IMR-90 (cell line): Measurements from ENCODE around the gene POU4F1. TPM values are rescaled to one million over a fixed set of nuclear protein-coding genes. Genes with fewer than 3 reads are reported as not detected.

Experiments used
- ATAC-seq: fragments of 200-7000 bp; cut with Tn5 transposase; 2 replicates; pipeline ENCODE4 v1.9.1; 2020; ENCODE audit warnings: low read depth, mild to moderate bottlenecking, moderate library complexity
- BruUV-seq: library from RNA; stranded (reverse); fragments of 400-500 nt; replicated peaks from 2 replicates; lab custom pipeline; 2021; lab: Mats Ljungman, UMichigan
- CTCF ChIA-PET: fragments of 300-600 bp; formaldehyde crosslinking; extraction: SDS; loops from one replicate; lab custom pipeline; 2021; ENCODE audit warnings: antibody characterized with exemption; lab: Yijun Ruan, JAX
- POLR2A ChIA-PET: fragments of 300-600 bp; sonication (Branson Sonifier 250); formaldehyde crosslinking; loops from one replicate; lab custom pipeline; 2022; ENCODE audit warnings: antibody characterized with exemption; ENCODE audit not compliant: unreplicated experiment; lab: Charles Lee
- DNase-seq: peaks from one replicate; pipeline ENCODE4 v3.0.0; 2013
- H2AFZ ChIP-seq: replicated peaks from 2 replicates; pipeline ENCODE3; 2013; ENCODE audit warnings: low read length, mild to moderate bottlenecking; ENCODE audit not compliant: poor library complexity
- H2AK5ac ChIP-seq: 2 replicates; pipeline ENCODE4 v1.6.1; 2013; ENCODE audit warnings: low read depth, low read length, inconsistent platforms
- H2AK9ac ChIP-seq: replicated peaks from 2 replicates; pipeline ENCODE3; 2013; ENCODE audit warnings: mild to moderate bottlenecking, low read depth, low read length, moderate library complexity; ENCODE audit not compliant: poor library complexity
- H2BK120ac ChIP-seq: 2 replicates; pipeline ENCODE4 v1.6.1; 2013; ENCODE audit warnings: low read depth, low read length, inconsistent platforms
- H2BK15ac ChIP-seq: 3 replicates; pipeline ENCODE4 v1.6.1; 2013; ENCODE audit warnings: low read depth, low read length, inconsistent platforms
- H2BK20ac ChIP-seq: 2 replicates; pipeline ENCODE4 v1.6.1; 2013; ENCODE audit warnings: low read depth, mild to moderate bottlenecking, inconsistent platforms, low read length, moderate library complexity
- H2BK5ac ChIP-seq: 2 replicates; pipeline ENCODE4 v1.6.1; 2013; ENCODE audit warnings: mild to moderate bottlenecking, low read depth, low read length, inconsistent platforms; ENCODE audit not compliant: poor library complexity, severe bottlenecking
- H3K14ac ChIP-seq: replicated peaks from 2 replicates; pipeline ENCODE4 v1.6.1; 2013; ENCODE audit warnings: low read depth, low read length, inconsistent platforms
- H3K18ac ChIP-seq: 2 replicates; pipeline ENCODE4 v1.6.1; 2013; ENCODE audit warnings: low read depth, low read length, control low read depth
- H3K23ac ChIP-seq: 2 replicates; pipeline ENCODE4 v1.6.1; 2013; ENCODE audit warnings: low read depth, low read length, inconsistent platforms
- H3K27ac ChIP-seq: 2 replicates; pipeline ENCODE4 v1.5.1; 2013; ENCODE audit warnings: mild to moderate bottlenecking, control low read depth, low read length; ENCODE audit not compliant: insufficient read depth
- H3K27me3 ChIP-seq: 2 replicates; pipeline ENCODE4 v1.6.1; 2013; ENCODE audit warnings: low read length; ENCODE audit not compliant: control insufficient read depth, insufficient read depth
- H3K36me3 ChIP-seq: 2 replicates; pipeline ENCODE4 v1.6.1; 2013; ENCODE audit warnings: low read length, mixed read lengths; ENCODE audit not compliant: control insufficient read depth, insufficient read depth
- H3K4ac ChIP-seq: 2 replicates; pipeline ENCODE4 v1.6.1; 2013; ENCODE audit warnings: low read depth, low read length, inconsistent platforms
- H3K4me1 ChIP-seq: 2 replicates; pipeline ENCODE4 v1.6.1; 2013; ENCODE audit warnings: low read length, mixed read lengths; ENCODE audit not compliant: control insufficient read depth, insufficient read depth
- H3K4me2 ChIP-seq: 2 replicates; pipeline ENCODE4 v1.6.1; 2013; ENCODE audit warnings: low read depth, mild to moderate bottlenecking, control low read depth, low read length, moderate library complexity
- H3K4me3 ChIP-seq: 2 replicates; pipeline ENCODE4 v1.5.1; 2013; ENCODE audit warnings: low read depth, mild to moderate bottlenecking, control low read depth, low read length, moderate library complexity; ENCODE audit not compliant: insufficient read depth
- H3K56ac ChIP-seq: 2 replicates; pipeline ENCODE4 v1.6.1; 2013; ENCODE audit warnings: low read length, inconsistent platforms; ENCODE audit not compliant: insufficient read depth; ENCODE audit errors: extremely low read depth
- H3K79me1 ChIP-seq, 2 experiments: 2 replicates each; pipeline ENCODE4 v1.6.1; 2013; ENCODE audit warnings: low read length in 2 of 2, inconsistent platforms in 1 of 2, low read depth in 1 of 2
- H3K9ac ChIP-seq: 2 replicates; pipeline ENCODE4 v1.6.1; 2013; ENCODE audit warnings: low read depth, low read length, control low read depth
- H3K9me1 ChIP-seq: 2 replicates; pipeline ENCODE4 v1.6.1; 2013; ENCODE audit warnings: low read length, inconsistent platforms; ENCODE audit not compliant: insufficient read depth
- H3K9me3 ChIP-seq: 2 replicates; pipeline ENCODE4 v1.6.1; 2013; ENCODE audit warnings: low read length; ENCODE audit not compliant: control insufficient read depth, insufficient read depth
- H4K20me1 ChIP-seq: 2 replicates; pipeline ENCODE4 v1.6.1; 2013; ENCODE audit warnings: low read length, inconsistent platforms; ENCODE audit not compliant: insufficient read depth
- H4K5ac ChIP-seq: 2 replicates; pipeline ENCODE4 v1.6.1; 2013; ENCODE audit warnings: mild to moderate bottlenecking, low read depth, low read length, control low read depth
- H4K8ac ChIP-seq, 2 experiments: 2 replicates each; pipeline ENCODE4 v1.6.1; 2013; ENCODE audit warnings: low read depth in 2 of 2, low read length in 2 of 2, control low read depth in 1 of 2, inconsistent platforms in 1 of 2
- H4K91ac ChIP-seq: 2 replicates; pipeline ENCODE4 v1.6.1; 2013; ENCODE audit warnings: low read depth, low read length, inconsistent platforms; ENCODE audit not compliant: insufficient read depth
- CTCF ChIP-seq: conservative IDR thresholded peaks from 2 replicates; pipeline ENCODE4 v1.5.1; 2012; ENCODE audit warnings: mild to moderate bottlenecking, low read depth, low read length, improper control_type of control experiment
- ELK1 ChIP-seq: fragments of 150-350 bp; IDR thresholded peaks from 2 replicates; pipeline ENCODE4 v1.6.1; 2016; ENCODE audit warnings: low read depth, mild to moderate bottlenecking, low read length, moderate library complexity, borderline replicate concordance
- MAFK ChIP-seq: IDR thresholded peaks from 2 replicates; pipeline ENCODE4 v1.6.1; 2012; ENCODE audit warnings: low read depth, low read length, improper control_type of control experiment
- NFE2L2 ChIP-seq: fragments of 150-350 bp; IDR thresholded peaks from 2 replicates; pipeline ENCODE4 v1.6.1; 2016; ENCODE audit warnings: low read depth, mild to moderate bottlenecking, low read length
- RCOR1 ChIP-seq: IDR thresholded peaks from 2 replicates; pipeline ENCODE4 v1.6.1; 2012; ENCODE audit warnings: mild to moderate bottlenecking, low read length, improper control_type of control experiment; ENCODE audit not compliant: insufficient replicate concordance
- WGBS, 2 experiments: methylation state at CpG; one replicate each; pipeline versions ENCODE4 v1.1.5 to v1.1.7; 2013; ENCODE audit warnings: missing lambda C conversion rate in 2 of 2; ENCODE audit not compliant: insufficient read length in 1 of 2; ENCODE audit errors: extremely low coverage in 2 of 2; 5-methylcytosine and 5-hydroxymethylcytosine counted together
- dilution Hi-C: fragments of 300-500 bp; cut with HindIII; formaldehyde crosslinking; loops from one replicate; pipeline ENCODE4 v1.14.3; 2018; ENCODE audit warnings: low sequenced_read_pairs; ENCODE audit not compliant: unreplicated experiment
- in situ Hi-C: fragments of 300-500 bp; cut with MboI; formaldehyde crosslinking; loops from 3 replicates; pipeline ENCODE4 v1.14.3; 2019; ENCODE audit warnings: low sequenced_read_pairs, inconsistent platforms, mixed read lengths
- intact Hi-C: fragments of 100-400 bp; cut with micrococcal nuclease; formaldehyde crosslinking; loops from 2 replicates; pipeline ENCODE4 v1.10.0; 2022
- polyA plus RNA-seq, 3 experiments: library from polyadenylated mRNA; depleted of rRNA; stranded (reverse); fragments of >200 nt; gene quantifications; 2 replicates each; pipeline ENCODE4 v1.2.3, GENCODE V29; 2012; ENCODE audit warnings: low replicate concordance in 1 of 3
- total RNA-seq: library from RNA; depleted of rRNA; stranded (reverse); fragments of >200 nt; gene quantifications from 2 replicates; pipeline ENCODE4 v1.2.3, GENCODE V29; 2012

The POU4F1 gene
- total and polyA plus RNA-seq, 2 of the 4 experiments (the other 2 are of a cell fraction) = 0.02 TPM; not detected in 1

- ATAC-seq (no peak), DNase-seq (no peak)
- H2AFZ ChIP-seq = peak overlapping the region; percentile 29
- ChIA-PET POLR2A (no interaction called here), CTCF (no interaction called here)
- H3K56ac ChIP-seq = no peak overlapping the region
- no peak overlapping the region for H3K23ac ChIP-seq
- no peak overlapping the region for H2BK20ac ChIP-seq
- WGBS, 2 experiments = 10% methylated on average over 2 of the region's 15 CpGs; no CpG with 5 or more reads in 1 of the 2 experiments
- peaks cover 3% of the 10 kb centered on the region; the same call in 1 of the 2 replicates for H3K4me1 ChIP-seq
- no TSS peak for BruUV-seq
- peaks cover 77% of the 10 kb centered on the region for H3K27me3 ChIP-seq
- no peaks in the 10 kb centered on the region for H3K79me1 ChIP-seq
- no peak overlapping the region for H2BK15ac ChIP-seq
- H3K9ac ChIP-seq = no peak overlapping the region
- H4K5ac ChIP-seq = no peak overlapping the region
- H2BK120ac ChIP-seq = no peak overlapping the region
- no peak for TF ChIP-seq CTCF
- TF ChIP-seq NFE2L2 = no peak
- no peak for TF ChIP-seq MAFK
- no peak for TF ChIP-seq RCOR1
- no peak for TF ChIP-seq ELK1
- H2AK9ac ChIP-seq = no peak overlapping the region
- intact Hi-C loops = no loop called here
- no peak overlapping the region for H4K8ac ChIP-seq
- no peak overlapping the region for H3K18ac ChIP-seq
- H4K91ac ChIP-seq = no peak overlapping the region
- H3K9me1 ChIP-seq = no peaks in the 10 kb centered on the region
- H4K20me1 ChIP-seq = no peaks in the 10 kb centered on the region; the same call in 1 of the 2 replicates
- no peak overlapping the region for H3K14ac ChIP-seq
- H3K4ac ChIP-seq = no peak overlapping the region
- dilution Hi-C loops = no loop called here
- peak overlapping the region; percentile 87 for H3K4me2 ChIP-seq
- H2BK5ac ChIP-seq = no peak overlapping the region
- no peak overlapping the region; the same call in 1 of the 2 replicates for H3K4me3 ChIP-seq
- no peak overlapping the region for H3K27ac ChIP-seq
- in situ Hi-C loops = no loop called here
- H3K9me3 ChIP-seq = peaks cover 10% of the 10 kb centered on the region; the same call in 1 of the 2 replicates
- H3K36me3 ChIP-seq = no peaks in the 10 kb centered on the region
- H2AK5ac ChIP-seq = no peak overlapping the region
Measured at GRCh38 chr13:78608252-78608687, 4.9 kb upstream of the POU4F1 start.
